KOPT-K1 (cell line): ENCODE measurements around the gene AGPAT3.

Source experiments
- H3K27ac ChIP-seq: fragments of 200-600 bp; sonication (generic); 2 replicates; pipeline ENCODE4 v1.5.1; 2016; ENCODE audit warnings: antibody characterized with exemption, mild to moderate bottlenecking, low read depth, low read length; ENCODE audit not compliant: poor library complexity, severe bottlenecking
- H3K36me3 ChIP-seq: fragments of 200-600 bp; sonication (generic); 2 replicates; pipeline ENCODE4 v1.5.1; 2017; ENCODE audit warnings: antibody characterized with exemption, mild to moderate bottlenecking, low read length, moderate library complexity; ENCODE audit not compliant: insufficient read depth
- H3K9me3 ChIP-seq: fragments of 200-600 bp; sonication (generic); 2 replicates; pipeline ENCODE4 v1.5.1; 2017; ENCODE audit warnings: antibody characterized with exemption, low read length, mild to moderate bottlenecking; ENCODE audit not compliant: insufficient read depth, poor library complexity, severe bottlenecking

Gene AGPAT3

GRCh38 chr21:44003307-44003966 lies 138.4 kb downstream of the AGPAT3 start:
- Histone ChIP-seq H3K9me3 (no peaks in the 10 kb centered on the region), H3K36me3 (no peaks in the 10 kb centered on the region), H3K27ac (no peak overlapping the region)

DNA sequence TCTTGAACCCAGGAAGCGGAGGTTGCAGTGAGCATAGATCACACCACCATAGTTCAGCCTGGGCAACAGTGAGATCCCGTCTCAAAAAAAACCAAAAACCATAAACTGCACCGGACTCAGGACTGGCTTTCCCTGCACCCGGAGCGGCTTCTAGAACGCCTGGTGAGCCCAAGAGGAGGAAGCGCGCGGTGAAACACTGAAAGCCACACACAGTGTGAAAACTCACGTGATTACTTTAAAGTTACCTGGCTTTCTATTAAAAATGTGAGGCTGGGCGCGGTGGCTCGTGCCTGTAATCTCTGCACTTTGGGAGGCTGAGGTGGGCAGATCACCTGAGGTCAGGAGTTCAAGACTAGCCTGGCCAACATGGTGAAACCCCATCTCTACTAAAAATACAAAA lies 140.0 kb downstream of the AGPAT3 start:
- Histone ChIP-seq H3K27ac (no peak overlapping the region), H3K36me3 (0 out of 2 replicates have a peak, but pooled peaks cover 8% of the 10 kb centered on the region), H3K9me3 (no peaks in the 10 kb centered on the region)

DNA sequence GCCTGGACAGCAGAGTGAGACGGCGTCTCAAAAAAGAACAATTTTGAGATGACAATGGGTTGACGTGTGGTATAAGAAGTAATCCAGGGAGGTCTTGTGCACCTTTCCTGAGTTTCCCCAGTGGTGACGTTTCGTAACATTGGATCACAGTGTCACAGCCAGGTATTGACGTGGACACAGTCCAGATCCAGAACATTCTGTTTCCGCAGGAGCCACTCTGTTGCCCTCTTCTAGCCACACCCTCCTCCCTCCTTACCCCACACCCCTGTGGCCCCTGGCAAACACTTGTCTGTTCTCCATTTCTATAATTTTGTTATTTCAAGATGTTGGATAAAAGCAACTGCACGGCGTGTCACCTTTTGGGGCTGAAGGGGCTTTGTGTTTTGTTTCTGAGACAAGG lies 140.6 kb downstream of the AGPAT3 start:
- 0 out of 2 replicates have a peak, but pooled peaks cover 8% of the 10 kb centered on the region for H3K36me3 ChIP-seq
- H3K27ac ChIP-seq = no peak overlapping the region
- no peaks in the 10 kb centered on the region for H3K9me3 ChIP-seq

DNA sequence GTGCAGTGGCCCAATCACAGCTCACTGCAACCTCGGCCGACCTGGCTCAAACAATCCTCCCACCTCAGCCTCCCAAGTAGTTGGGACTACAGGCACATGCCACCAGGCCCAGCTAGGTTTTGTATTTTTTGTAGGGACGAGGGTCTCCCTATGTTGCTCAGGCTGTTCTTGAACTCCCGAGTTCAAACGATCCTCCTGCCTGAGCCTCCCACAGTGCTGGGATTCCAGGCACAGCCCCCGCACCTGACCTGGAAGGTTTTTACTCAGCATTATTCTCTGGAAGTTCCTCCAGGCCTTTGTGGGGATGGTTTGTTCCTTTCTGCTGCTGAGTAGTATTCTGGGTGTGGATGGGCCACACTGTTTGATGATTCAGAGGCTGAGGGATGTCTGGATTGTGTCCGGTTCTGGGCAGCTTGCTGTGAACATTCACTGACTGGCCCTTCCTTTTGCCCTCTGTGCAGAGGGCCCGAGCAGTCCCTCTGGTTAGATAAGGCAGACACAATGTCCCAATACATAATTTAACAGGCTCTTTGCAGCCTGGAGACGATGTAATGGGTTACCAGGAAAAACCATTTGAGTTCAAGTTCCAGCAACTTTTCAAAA lies 141.1 kb downstream of the AGPAT3 start:
- 0 out of 2 replicates have a peak, but pooled peaks cover 8% of the 10 kb centered on the region for H3K36me3 ChIP-seq
- no peaks in the 10 kb centered on the region for H3K9me3 ChIP-seq
- no peak overlapping the region for H3K27ac ChIP-seq

- Histone ChIP-seq H3K27ac (no peak overlapping the region), H3K36me3 (0 out of 2 replicates have a peak, but pooled peaks cover 8% of the 10 kb centered on the region), H3K9me3 (no peaks in the 10 kb centered on the region)
Measured at GRCh38 chr21:44006656-44007055, 141.6 kb downstream of the AGPAT3 start.

- H3K36me3 ChIP-seq = 0 out of 2 replicates have a peak, but pooled peaks cover 8% of the 10 kb centered on the region
- no peak overlapping the region for H3K27ac ChIP-seq
- H3K9me3 ChIP-seq = no peaks in the 10 kb centered on the region
Measured at GRCh38 chr21:44010429-44010828, 145.4 kb downstream of the AGPAT3 start.

- no peaks in the 10 kb centered on the region for H3K9me3 ChIP-seq
- H3K27ac ChIP-seq = peak overlapping the region; percentile 88
- 0 out of 2 replicates have a peak, but pooled peaks cover 8% of the 10 kb centered on the region for H3K36me3 ChIP-seq
Measured at GRCh38 chr21:44011123-44011522, 146.1 kb downstream of the AGPAT3 start.

GRCh38 chr21:44011579-44012473 lies 146.8 kb downstream of the AGPAT3 start, which contains the start of gene TRAPPC10:
TSS of gene TRAPPC10 (plus strand) at chr21:44012309. CDS start at chr21:44012494, 185 bp downstream.
- H3K36me3 ChIP-seq = 0 out of 2 replicates have a peak, but pooled peaks cover 8% of the 10 kb centered on the region
- no peaks in the 10 kb centered on the region for H3K9me3 ChIP-seq
- peak within 1 kb of the TSS; percentile 88 for H3K27ac ChIP-seq

- Histone ChIP-seq H3K36me3 (0 out of 2 replicates have a peak, but pooled peaks cover 8% of the 10 kb centered on the region), H3K27ac (peak overlapping the region; percentile 88), H3K9me3 (no peaks in the 10 kb centered on the region)
Measured at GRCh38 chr21:44012474-44013379, 147.7 kb downstream of the AGPAT3 start.

DNA sequence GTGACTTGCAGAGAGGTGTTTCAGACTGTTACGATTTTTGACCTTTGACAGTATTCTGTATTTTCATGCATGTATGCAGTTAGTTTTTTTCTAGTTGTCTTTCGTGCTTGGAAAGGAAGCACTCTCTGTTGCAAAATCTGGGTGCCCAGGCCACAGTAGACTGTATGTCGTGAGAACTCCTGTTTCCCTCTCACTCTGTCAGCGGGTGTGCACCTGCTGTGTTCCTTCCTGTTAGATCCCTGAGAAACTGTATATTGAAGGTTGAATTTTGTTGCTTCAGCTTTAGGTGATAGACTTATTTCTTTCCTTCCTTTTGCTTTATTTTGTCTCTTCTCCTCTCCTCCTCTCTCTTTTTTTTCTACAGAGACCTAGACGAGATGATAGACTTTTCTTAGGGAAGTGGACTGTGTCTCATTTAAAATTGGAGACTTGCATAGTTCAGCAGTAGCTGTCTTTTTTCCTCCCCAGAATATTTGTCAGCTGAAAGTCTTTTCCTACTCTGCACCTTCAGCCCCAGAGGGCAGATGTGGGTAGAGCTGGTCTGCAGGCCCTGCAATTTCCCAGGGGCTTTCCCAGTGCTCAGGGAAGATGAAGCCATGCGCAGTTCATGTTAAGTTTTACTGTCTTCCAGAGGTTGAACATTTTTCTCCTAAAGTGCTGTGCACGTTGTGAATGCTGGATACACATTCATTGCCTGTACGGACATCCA lies 148.5 kb downstream of the AGPAT3 start:
- H3K9me3 ChIP-seq = no peaks in the 10 kb centered on the region
- peak overlapping the region; percentile 88 for H3K27ac ChIP-seq
- H3K36me3 ChIP-seq = 0 out of 2 replicates have a peak, but pooled peaks cover 8% of the 10 kb centered on the region

DNA sequence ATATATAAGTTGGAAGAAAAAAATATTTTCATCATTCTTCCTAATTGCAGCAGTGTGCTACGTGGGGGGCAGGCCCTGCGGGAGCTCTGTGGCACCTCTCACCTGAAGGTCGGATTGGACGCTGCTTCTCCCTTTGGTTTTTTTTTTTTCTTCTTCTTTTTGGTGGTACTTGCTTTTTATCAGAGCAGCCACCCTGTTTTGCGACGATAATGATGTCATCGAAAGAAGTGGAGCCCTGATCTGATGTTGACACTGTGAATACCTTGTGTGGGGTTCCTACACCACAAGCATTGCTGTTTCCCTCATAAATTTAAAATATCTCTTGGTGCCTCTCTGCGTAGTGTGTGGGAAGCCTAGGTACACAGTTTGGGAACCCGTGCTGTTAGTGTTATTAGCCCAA lies 152.6 kb downstream of the AGPAT3 start:
- Histone ChIP-seq H3K27ac (no peak overlapping the region), H3K9me3 (no peaks in the 10 kb centered on the region), H3K36me3 (no peaks in the 10 kb centered on the region)

DNA sequence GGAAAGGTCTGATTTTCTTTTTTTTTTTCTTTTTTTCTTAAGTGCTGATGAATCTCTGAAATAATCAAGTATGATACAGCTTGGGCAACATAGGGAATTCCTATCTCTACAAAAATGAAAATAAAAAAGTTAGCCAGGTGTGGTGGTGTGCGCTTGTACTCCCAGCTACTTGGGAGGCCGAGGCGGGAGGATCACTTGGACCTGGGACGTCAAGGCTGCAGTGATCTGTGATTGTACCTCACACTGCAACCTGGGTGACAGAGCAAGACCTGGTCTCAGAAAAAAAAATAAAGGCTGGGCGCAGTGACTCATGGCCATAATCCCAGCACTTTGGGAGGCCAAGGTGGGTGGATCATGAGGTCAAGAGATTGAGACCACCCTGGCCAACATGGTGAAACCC lies 153.1 kb downstream of the AGPAT3 start:
- Histone ChIP-seq H3K36me3 (no peaks in the 10 kb centered on the region), H3K9me3 (no peaks in the 10 kb centered on the region), H3K27ac (no peak overlapping the region)

DNA sequence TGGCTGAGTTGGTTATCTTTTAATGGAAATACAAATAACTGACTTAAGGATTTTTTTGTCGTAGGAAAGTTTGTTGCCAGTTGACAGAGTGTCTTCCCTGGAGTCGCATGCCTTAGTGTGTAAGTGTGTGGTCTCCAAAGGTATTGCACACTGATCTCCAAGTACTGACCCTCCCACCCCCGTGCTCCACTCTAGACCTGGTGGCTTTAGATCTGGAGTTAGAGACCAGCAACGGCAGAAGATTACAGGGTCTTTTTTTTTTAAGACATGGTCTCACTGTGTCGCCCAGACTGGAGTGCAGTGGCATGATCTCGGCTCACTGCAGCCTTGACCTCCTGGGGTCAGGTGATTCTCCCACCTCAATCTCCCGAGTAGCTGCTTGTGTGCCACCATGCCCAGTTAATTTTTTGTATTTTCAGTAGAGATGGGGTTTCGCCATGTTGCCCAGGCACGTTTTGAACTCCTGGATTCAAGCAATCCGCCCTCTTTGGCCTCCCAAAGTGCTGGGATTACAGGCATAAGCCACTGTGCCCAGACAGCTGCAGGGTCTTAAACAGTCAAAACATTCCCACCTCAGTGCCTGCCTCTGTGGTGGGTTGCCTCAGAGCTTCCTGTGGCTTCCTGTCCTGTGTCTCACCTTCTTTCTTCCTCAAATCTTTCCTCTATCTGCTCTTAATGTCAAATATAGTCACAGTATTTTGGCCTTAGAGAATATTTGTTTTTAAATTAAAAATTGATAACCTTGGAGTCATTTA lies 154.0 kb downstream of the AGPAT3 start:
- Histone ChIP-seq H3K27ac (peak overlapping the region; percentile 50), H3K36me3 (no peaks in the 10 kb centered on the region), H3K9me3 (no peaks in the 10 kb centered on the region)
